Astrocyte (in vitro differentiated cells and primary cell): ENCODE measurements around the gene CDCA7. TPM values are rescaled to one million over a fixed set of nuclear protein-coding genes. Genes with fewer than 3 reads are reported as not detected.
"Not testable (repeated sequence)": the region's sequence is repeated elsewhere in the genome, so short reads cannot be mapped to it uniquely, and the experiment has no call there.

Experiments
- DNase-seq: peaks from one replicate; pipeline ENCODE4 v3.0.0-alpha.2; 2010; ENCODE audit warnings: low read depth
- FAIRE-seq: peaks from 2 replicates; lab custom pipeline; 2011; peaks lifted over from hg19 to GRCh38; lab: Jason Lieb, UNC
- H2AFZ ChIP-seq: 2 replicates; pipeline ENCODE4 v1.6.0; 2012; ENCODE audit warnings: low read depth, low read length, inconsistent platforms
- H3K27ac ChIP-seq: 2 replicates; pipeline ENCODE4 v1.5.1; 2011; ENCODE audit warnings: low read depth, low read length, inconsistent platforms
- H3K27me3 ChIP-seq: 2 replicates; pipeline ENCODE4 v1.6.0; 2011; ENCODE audit warnings: low read length, inconsistent platforms; ENCODE audit not compliant: insufficient read depth
- H3K36me3 ChIP-seq: 2 replicates; pipeline ENCODE4 v1.5.1; 2011; ENCODE audit warnings: low read length, inconsistent platforms; ENCODE audit not compliant: insufficient read depth
- H3K4me1 ChIP-seq: 2 replicates; pipeline ENCODE4 v1.5.1; 2011; ENCODE audit warnings: low read length, inconsistent platforms; ENCODE audit not compliant: insufficient read depth
- H3K4me2 ChIP-seq: 2 replicates; pipeline ENCODE4 v1.6.0; 2012; ENCODE audit warnings: low read length, inconsistent platforms
- H3K4me3 ChIP-seq: 2 replicates; pipeline ENCODE4 v1.5.1; 2011; ENCODE audit warnings: low read depth, mild to moderate bottlenecking, low read length, inconsistent platforms; ENCODE audit not compliant: insufficient read depth
- H3K79me2 ChIP-seq: 2 replicates; pipeline ENCODE4 v1.6.0; 2012; ENCODE audit warnings: mild to moderate bottlenecking, low read length, inconsistent platforms; ENCODE audit not compliant: insufficient read depth
- H3K9ac ChIP-seq: 2 replicates; pipeline ENCODE4 v1.6.0; 2012; ENCODE audit warnings: mild to moderate bottlenecking, low read length, inconsistent platforms
- H3K9me3 ChIP-seq: 2 replicates; pipeline ENCODE4 v1.5.1; 2012; ENCODE audit warnings: low read depth, mild to moderate bottlenecking, low read length, inconsistent platforms; ENCODE audit not compliant: insufficient read depth
- H4K20me1 ChIP-seq: 2 replicates; pipeline ENCODE4 v1.6.0; 2012; ENCODE audit warnings: low read length, inconsistent platforms; ENCODE audit not compliant: insufficient read depth
- H3K27ac Mint-ChIP-seq: one replicate; pipeline ENCODE4 v1.8.0; 2021; ENCODE audit warnings: mild to moderate bottlenecking, mixed read lengths; ENCODE audit not compliant: unreplicated experiment
- H3K27me3 Mint-ChIP-seq: one replicate; pipeline ENCODE4 v1.8.0; 2021; ENCODE audit warnings: low read depth, mixed read lengths; ENCODE audit not compliant: unreplicated experiment
- H3K36me3 Mint-ChIP-seq: one replicate; pipeline ENCODE4 v1.8.0; 2021; ENCODE audit warnings: low read depth, mixed read lengths; ENCODE audit not compliant: unreplicated experiment
- H3K4me1 Mint-ChIP-seq: one replicate; pipeline ENCODE4 v1.8.0; 2021; ENCODE audit warnings: low read depth, mixed read lengths; ENCODE audit not compliant: unreplicated experiment
- H3K4me3 Mint-ChIP-seq: one replicate; pipeline ENCODE4 v1.8.0; 2021; ENCODE audit warnings: mild to moderate bottlenecking, moderate library complexity, mixed read lengths; ENCODE audit not compliant: unreplicated experiment
- H3K9me3 Mint-ChIP-seq: one replicate; pipeline ENCODE4 v1.8.0; 2021; ENCODE audit warnings: mild to moderate bottlenecking, mixed read lengths; ENCODE audit not compliant: unreplicated experiment
- EZH2 ChIP-seq: IDR thresholded peaks from 2 replicates; pipeline ENCODE4 v1.6.1; 2012; ENCODE audit warnings: mild to moderate bottlenecking, low read length, inconsistent platforms; ENCODE audit not compliant: insufficient read depth
- total RNA-seq: library from RNA; stranded (reverse); gene quantifications from 2 replicates; pipeline ENCODE4 v1.2.1, GENCODE V29; 2021
- TF ChIP-seq, protein P1 (sequence below): IDR thresholded peaks from 2 replicates; pipeline ENCODE4 v1.5.1; 2011; ENCODE audit warnings: low read depth, mild to moderate bottlenecking, inconsistent platforms, low read length, moderate library complexity; ENCODE audit not compliant: insufficient read depth

Gene CDCA7
- total RNA-seq, 1 donor from 2014 or later, result 5.3 TPM

DNA sequence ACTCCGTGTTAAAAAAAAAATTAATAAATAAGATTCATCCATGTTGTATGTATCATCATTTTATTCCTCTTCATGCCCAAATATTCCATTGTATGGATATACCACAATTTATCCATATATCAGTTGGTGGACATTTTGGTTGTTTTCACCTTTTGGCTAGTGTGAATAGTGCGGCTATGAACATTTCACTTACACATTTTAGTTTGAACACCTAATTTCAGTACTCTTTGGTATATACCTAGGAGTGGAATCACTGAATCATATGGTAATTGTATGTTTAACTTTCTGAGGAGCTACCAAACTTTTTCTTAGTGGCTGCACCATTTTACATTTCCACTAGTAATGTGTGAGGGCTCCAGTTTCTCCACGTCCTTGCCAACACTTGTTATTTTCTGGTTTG is 20.0 kb downstream of the CDCA7 start:
- no peak for DNase-seq
- Mint-ChIP-seq H3K27ac (no peak overlapping the region), H3K4me3 (no peak overlapping the region), H3K4me1 (peaks cover 7% of the 10 kb centered on the region), H3K27me3 (no peaks in the 10 kb centered on the region), H3K36me3 (no peaks in the 10 kb centered on the region), H3K9me3 (no peaks in the 10 kb centered on the region)
- H3K27me3 ChIP-seq, result no peaks in the 10 kb centered on the region
- no peak overlapping the region for H3K9ac ChIP-seq
- H3K4me1 ChIP-seq, result no peaks in the 10 kb centered on the region
- H3K4me3 ChIP-seq, result no peak overlapping the region
- TF ChIP-seq, protein P1, sequence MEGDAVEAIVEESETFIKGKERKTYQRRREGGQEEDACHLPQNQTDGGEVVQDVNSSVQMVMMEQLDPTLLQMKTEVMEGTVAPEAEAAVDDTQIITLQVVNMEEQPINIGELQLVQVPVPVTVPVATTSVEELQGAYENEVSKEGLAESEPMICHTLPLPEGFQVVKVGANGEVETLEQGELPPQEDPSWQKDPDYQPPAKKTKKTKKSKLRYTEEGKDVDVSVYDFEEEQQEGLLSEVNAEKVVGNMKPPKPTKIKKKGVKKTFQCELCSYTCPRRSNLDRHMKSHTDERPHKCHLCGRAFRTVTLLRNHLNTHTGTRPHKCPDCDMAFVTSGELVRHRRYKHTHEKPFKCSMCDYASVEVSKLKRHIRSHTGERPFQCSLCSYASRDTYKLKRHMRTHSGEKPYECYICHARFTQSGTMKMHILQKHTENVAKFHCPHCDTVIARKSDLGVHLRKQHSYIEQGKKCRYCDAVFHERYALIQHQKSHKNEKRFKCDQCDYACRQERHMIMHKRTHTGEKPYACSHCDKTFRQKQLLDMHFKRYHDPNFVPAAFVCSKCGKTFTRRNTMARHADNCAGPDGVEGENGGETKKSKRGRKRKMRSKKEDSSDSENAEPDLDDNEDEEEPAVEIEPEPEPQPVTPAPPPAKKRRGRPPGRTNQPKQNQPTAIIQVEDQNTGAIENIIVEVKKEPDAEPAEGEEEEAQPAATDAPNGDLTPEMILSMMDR, result no peak
- TF ChIP-seq EZH2, result no peak
- no peaks in the 10 kb centered on the region for H4K20me1 ChIP-seq
- no peak overlapping the region for H3K4me2 ChIP-seq
- H2AFZ ChIP-seq, result no peak overlapping the region
- no peaks in the 10 kb centered on the region for H3K9me3 ChIP-seq
- no peak overlapping the region for H3K27ac ChIP-seq
- FAIRE-seq, result no peak
- H3K79me2 ChIP-seq, result no peaks in the 10 kb centered on the region
- no peaks in the 10 kb centered on the region for H3K36me3 ChIP-seq

DNA sequence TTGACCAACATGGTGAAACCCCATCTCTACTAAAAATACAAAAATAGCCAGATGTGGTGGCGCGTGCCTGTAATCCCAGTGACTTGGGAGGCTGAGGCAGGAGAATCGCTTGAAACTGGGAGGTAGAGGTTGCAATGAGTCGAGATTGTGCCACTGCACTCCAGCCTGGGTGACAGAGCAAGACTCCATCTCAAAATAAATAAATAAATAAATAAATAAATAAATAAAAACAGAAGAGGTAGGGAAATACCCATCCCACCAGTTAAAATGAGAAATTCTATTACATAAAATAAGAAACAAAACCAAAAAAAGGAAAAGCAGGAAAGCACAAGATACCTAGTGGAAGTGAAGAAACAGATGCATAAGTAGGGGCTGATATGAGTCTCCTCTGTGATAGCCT is 30.9 kb downstream of the CDCA7 start:
- H4K20me1 ChIP-seq, H3K27me3 ChIP-seq, H3K4me3 ChIP-seq, H3K27me3 Mint-ChIP-seq, H3K4me2 ChIP-seq, H3K36me3 ChIP-seq, H3K9me3 Mint-ChIP-seq, H3K4me1 ChIP-seq, H3K4me1 Mint-ChIP-seq, DNase-seq, H3K36me3 Mint-ChIP-seq, H3K27ac Mint-ChIP-seq, H3K4me3 Mint-ChIP-seq, H3K79me2 ChIP-seq, H3K27ac ChIP-seq, H3K9me3 ChIP-seq, H3K9ac ChIP-seq, FAIRE-seq, H2AFZ ChIP-seq: not testable (repeated sequence)

DNA sequence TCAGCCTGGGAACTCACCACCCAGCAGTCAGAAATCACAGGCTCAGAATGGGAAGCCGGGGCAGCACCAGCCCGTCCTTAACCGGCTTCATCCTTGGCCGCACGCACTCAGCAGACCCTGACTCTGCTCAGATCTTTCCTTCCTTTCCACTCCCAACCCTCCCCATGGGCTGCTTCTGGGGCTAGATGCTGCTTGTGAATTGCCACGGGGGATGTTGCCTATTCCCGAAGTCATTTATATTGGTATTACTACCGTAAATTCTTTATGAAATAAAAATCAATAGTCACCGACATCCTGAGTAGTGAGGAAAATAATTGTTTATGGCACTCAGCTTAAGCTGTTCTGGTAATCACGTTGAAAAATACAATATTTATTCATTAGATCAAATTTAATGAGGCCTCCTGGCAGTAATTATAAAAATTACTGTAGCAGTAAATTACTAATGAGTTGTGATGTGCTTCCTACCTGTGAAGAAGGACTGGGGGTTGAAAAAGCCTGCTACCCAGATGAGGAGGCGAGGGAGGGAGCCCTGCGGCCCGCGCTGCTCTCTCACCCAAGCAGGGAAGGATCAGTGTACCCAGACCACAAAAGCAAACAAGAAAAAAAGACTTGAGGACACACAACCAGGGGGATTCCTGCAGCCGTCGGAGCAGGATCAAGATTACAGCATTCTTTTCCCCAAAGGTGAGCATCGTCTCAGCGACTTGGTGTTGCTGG is 31.5 kb downstream of the CDCA7 start:
- Histone ChIP-seq H3K27me3 (no peaks in the 10 kb centered on the region), H3K9me3 (no peaks in the 10 kb centered on the region), H3K79me2 (no peaks in the 10 kb centered on the region), H3K36me3 (no peaks in the 10 kb centered on the region), H4K20me1 (no peaks in the 10 kb centered on the region), H3K27ac (no peak overlapping the region), H3K4me2 (no peak overlapping the region), H2AFZ (no peak overlapping the region), H3K4me1 (no peaks in the 10 kb centered on the region), H3K9ac (no peak overlapping the region), H3K4me3 (no peak overlapping the region)
- Mint-ChIP-seq H3K27ac (no peak overlapping the region), H3K27me3 (peaks cover 7% of the 10 kb centered on the region), H3K4me1 (no peaks in the 10 kb centered on the region), H3K9me3 (no peaks in the 10 kb centered on the region), H3K4me3 (no peak overlapping the region), H3K36me3 (no peaks in the 10 kb centered on the region)
- DNase-seq (no peak), FAIRE-seq (no peak)
- TF ChIP-seq, protein P1, result no peak
- no peak for TF ChIP-seq EZH2
